Smooth muscle cell of the brain vasculature (primary cell): ENCODE data around the gene DHFR.

Experiments
- DNase-seq: peaks from one replicate; pipeline ENCODE4 v3.0.0-alpha.2; 2012; ENCODE audit warnings: low read depth, low spot score

The DHFR gene

DNA sequence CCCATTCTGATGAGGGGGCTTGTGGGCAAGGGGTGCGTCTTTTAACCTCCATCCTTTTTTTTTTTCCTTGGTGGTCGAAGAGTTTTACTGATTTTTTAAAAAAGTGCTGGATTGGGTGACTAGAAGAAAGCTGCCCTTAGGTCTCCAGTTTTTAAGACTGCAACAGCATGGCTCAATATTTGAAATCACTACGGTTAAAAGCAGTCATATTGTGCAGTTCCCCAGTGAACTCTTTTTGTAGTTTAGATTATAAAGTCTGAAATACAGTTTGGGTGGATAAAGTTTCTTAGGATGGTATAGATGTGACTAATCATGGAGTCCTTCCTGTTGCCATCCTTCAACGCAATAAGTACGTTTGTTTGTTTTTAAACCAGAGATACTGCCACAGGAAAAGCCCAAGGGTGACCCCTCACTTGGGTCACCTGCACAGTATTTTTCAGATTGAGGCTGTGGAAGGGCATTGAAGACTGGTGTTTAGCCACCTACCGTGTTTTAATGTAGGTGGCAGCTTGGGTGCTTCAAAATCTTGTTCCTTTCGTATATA is 520 bp upstream of the DHFR start:
- DNase-seq: no peak

DNA sequence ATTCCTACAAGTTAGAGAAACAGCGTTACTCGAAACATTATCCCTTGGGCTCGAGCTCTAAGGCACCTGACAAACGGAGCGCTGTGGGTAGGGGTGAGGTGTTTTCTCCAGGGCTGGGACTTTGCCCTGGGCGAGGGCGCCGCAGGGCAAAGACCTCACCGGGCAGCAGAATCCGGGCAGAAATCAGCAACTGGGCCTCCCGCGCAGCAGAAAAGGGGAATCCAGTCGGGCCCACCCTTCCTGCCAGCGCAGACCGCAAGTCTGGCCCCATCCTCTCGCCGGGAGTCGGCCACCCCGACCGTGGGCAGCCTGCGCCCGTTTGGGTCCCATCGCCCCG is 761 bp downstream of the DHFR start:
- DNase-seq: no peak

DNA sequence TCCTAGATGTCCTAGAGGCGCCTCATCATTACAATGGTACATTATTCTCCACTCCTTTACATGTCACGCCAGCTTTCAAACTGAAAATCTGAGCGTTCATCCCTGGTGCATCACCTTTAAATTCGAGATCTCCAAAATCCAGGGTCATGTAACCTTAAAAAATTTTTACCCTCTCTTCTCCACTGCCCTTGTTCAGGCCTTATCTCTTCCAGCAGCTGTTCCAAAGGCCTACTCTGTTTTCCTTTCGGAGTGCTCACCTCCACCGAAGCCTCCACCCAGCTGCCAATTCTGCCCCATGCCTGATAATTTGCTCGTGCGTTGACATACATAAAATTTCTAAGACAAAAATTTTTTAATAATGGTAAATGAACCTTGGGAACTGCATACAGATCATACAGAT is 1.3 kb downstream of the DHFR start:
- no peak for DNase-seq

DNA sequence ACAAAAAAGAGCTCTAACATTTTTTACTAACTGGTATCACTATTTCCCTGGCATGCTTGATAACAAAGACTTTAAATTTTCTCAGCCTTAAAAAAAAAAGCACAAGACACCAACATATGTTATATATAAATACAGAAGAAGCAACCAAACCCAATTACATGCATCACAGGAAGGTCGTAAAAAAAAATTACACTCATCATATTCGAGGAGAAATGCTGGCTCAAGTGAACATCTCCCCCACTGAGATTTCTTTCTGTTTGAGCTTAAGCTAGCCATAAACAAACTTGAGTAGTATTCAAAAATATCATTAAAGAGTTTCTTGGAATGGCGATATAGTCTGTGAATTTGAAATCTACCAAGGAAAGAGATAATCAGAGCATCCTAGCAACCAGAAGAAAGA is 7.9 kb downstream of the DHFR start:
- no peak for DNase-seq

DNA sequence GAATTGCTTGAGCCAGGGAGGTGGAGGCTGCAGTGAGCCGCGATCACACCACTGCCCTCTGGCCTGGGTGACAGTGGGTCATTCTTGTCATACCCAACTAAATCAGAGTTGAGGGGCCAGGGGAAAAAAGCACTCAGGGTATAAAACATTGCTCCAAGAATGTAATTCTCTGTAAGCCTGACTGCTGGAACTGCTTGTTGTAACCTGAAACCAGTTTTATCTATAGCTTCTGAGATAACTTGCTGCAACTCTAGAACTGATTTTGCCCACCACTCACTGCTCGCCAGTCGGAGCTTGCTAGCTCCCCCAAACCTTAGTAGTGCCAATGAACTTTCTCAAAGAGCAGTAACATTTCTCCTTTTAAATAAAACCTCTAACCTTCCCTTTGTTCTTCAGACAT is 9.9 kb downstream of the DHFR start:
- DNase-seq: no peak

DNA sequence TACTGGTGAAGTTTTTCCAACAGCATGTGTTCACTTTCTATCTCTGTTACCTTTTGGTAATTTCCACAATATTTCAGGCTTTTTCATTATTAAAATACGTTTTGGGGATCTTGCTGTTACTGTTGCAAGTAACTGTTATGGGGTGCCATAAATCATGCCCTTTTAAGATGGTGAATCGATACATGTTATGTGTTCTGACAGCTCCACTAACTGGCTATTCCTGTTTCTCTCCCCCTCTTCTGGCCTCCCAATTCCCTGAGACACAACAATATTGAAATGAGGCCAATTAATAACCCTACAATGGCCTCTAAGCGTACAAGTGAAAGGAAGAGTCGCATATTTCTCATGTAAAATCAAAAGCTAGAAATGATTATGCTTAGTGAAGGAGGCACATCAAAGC is 13.4 kb downstream of the DHFR start:
- DNase-seq: no peak

DNA sequence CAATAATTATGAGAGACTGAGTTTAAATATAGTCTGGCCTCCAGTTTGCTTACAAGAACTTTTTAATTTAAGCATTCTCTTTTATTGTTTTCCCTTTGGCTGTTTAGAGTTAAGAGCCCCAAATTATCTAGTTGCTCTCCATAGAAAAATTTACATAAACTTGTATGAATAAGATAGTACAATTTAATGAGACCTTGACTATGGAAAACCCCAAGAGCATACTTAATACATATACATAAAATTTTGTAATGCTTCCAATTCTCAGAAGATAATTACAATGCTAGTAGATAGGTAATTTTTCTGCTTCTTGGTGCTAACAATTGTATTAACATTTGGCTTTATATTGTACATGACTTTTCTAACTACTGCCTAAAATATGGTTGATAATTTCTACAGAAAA is 20.6 kb downstream of the DHFR start:
- DNase-seq: no peak

DNA sequence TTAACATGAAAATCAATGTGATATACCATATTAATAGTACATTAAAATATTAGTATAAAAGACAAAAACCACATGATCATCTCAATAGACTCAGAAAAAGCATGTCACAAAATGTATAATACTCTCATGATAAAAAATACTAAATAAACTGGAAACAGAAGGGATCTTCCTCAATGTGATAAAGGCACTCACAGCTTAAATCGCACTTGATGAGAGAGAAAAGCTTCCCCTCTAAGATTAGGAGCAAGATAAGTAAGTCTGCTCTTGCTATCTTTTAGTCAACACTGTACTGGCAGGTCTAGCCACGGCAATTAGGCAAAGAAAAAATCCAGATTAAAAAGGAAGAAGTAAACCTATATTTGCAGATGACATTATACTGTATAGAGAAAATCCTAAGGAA is 22.1 kb downstream of the DHFR start:
- no peak for DNase-seq

DNA sequence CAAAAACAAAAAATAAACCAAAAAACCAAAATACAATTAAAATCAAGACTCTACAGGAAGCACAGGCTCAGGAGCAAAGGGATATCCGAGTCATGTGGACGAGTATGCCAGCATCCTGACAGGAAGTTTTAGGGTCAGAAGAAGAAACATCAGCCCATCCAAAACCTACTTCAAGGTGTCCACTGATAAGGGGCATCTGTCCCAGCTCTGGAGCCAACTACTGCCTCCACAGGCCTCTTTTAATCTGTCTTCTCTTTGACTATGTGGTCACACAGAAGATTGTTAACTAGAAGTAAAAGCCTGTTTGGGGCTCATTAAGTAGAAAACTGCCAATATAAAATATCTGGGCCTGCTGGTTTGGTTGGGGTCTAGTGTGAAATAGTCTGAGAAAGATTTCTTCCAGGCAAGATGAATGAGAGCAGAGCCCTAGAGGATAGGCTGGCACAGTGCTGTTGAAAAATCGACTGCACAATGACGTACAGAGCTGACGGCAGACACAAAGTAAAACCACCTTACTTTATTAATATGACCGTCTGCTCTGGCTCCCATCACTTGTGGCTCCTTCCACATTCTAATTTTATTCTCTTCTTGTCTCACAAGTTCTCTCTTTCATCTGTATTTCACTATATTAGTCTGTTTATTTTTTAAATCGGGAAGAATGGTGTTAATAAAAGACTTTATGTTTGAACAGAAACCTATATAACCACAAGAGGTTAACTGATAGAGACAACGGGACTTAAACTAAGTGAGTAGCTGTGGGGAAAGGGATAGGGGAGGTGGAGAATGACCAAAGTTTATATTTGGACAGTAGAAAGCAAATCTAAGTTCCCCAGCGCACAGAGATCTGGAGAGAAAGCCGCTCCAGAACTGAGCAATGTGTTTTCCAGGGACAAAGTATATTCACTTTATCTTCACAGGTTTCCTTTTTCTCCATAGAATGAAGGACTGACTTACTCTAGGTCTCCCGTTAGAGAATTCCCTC is 23.2 kb downstream of the DHFR start:
- DNase-seq: no peak

DNA sequence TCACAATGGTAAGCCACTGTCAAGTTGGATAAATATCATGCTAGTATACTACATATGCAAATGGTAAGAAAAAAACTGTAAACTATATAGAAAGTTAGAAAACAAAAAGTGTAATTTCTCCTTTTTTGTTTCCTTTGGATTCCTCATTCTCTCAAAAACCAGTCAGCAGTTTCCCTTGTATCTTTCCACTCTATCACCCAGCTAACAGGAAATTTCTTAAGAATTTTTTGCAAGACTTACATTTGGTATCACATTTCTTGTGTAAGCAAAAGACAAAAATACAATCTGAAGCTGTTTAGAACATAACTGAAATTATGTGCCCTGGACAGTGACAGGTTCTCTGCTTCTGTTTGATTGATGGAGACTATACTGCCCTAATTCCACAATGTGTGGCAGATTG is 25.5 kb downstream of the DHFR start:
- DNase-seq: no peak

DNA sequence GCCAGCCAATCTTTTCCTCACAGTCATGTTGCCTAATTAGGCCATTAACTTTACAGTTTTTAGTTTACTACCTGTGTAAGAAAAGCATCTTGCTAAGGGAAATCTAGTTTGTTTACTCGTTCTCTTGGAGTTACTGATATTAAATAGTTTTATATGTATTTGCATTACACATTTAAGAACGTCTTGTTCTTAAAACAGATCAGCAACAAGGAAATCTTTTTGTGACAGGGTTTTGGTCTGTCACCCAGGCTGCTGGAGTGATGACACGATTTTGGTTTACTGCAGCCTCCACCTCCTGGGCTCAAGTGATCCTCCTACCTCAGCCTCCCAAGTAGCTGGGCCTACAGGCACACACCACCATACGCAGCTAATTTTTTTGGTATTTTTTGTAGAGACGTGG is 29.6 kb downstream of the DHFR start:
- DNase-seq: no peak

DNA sequence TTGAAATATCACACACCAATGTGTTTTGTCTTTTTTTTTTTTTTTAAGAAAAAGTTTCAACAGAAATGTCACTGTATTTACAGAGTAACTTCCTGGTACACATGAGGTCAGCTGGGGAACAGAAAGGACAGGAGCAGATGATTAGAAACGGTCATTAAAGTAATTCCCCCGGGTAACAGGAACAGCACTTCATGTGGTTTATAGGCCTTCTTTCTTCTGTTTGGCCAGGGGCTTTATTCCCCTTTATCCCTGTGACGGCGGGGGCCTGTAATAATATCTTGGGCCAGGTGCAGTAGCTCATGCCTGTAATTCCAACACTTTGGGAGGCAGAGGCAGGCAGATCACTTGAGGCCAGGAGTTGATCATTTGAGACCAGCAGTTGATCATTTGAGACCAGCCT is 30.8 kb downstream of the DHFR start:
- DNase-seq: no peak

DNA sequence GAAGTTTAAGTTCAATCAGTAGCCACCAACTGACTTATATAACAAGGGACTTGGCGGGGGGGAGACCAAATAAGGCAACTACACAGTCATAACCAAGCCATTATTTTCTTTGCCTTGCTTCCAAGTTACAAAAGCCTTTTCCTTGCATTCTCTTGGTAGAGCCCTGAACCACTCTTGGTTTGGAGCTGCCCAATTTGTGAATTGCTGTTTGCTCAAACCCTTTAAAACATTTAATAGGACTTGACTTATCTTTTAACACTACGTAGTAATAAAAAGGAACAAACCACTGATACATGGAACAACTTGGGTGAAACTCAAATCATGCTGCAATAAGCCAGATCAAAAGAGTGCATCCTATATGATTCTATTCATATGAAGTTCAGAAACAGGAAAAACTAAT is 32.0 kb downstream of the DHFR start:
- DNase-seq: no peak

DNA sequence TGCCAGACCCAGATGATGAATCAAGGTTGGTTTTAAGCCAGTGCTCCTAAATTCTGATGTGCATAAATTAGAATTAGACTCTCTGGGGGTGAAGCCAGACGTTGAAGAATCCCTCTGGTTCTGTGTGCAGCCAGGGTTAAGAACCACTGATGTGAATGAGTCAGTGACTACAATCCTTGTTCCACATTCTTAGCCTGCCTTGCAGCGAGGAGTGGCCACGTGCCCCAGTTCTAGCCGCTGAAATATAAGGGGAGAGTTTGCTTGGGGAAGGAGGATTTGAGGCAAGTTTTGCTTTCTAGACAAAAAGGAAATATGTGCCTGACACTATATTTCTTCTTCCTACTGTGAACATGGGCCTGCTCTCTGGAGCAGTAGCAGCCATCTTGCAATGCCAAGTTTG is 34.6 kb downstream of the DHFR start:
- no peak for DNase-seq

DNA sequence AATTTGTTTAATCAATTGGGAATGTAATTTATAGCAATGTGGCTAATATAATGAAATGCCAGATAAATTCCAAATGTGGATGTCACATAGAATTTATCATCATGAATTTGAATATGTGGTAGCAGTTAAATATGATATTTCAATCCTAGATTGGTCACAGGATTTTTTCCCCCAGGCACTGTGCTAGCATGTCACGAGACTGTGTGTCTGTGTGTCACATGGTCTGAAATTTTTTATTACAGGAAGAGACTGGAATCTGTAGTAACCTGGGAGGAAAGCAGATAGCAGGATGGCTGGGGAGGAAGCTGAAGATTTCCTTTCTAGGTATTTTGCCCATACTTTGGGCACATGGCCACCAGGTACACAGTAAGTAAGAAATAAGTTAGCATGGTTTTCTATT is 35.7 kb downstream of the DHFR start:
- no peak for DNase-seq

DNA sequence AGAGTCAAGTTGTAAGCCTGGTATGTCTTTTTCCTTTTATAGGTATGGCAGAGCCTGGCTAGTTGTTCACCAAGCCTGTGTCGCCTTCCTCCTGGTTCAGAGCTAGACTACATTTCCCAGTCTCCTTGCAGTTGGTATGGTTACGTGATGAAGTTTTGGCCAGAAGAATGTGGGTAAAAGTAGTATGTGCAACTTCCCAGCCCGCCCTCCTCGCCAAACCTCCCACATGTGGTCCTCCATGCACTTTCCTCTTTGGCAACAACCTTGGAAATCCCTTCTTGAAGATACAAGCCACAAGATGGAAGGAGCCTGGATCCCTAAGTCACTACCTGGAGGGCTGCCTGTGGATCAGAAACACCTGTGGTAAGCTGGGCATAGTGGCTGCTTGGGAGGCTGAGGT is 36.3 kb downstream of the DHFR start:
- DNase-seq: no peak

DNA sequence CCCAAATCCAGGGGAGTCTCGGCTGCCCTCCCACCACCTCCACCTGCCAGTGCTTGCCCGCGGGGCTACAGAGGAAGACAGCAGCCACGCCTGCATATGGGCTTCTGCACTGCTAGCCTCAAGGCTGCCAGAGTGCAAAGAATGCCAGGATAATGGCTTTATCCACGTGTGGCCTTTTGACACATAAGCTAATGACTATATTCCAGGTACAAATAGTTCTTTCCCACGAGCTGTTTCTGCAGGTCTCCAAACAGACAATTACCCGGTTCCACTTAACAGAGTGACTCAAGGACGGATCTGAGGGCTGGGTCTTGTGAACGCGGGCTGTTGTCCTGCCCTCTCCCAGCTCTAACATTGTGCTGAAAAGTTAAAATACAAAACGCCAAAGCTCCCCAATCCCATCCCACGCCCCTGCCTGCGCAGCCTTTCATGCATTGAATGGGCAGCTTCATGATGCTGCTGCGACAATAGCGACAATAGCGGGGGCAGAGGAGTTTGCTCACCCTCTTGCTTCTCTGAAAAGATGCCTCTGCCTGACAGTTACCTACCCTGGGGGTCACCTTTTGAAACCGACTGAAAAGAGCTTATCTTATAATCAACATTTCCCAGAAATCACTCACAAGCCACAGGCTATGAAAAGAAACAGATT is 39.4 kb downstream of the DHFR start:
- DNase-seq: no peak

DNA sequence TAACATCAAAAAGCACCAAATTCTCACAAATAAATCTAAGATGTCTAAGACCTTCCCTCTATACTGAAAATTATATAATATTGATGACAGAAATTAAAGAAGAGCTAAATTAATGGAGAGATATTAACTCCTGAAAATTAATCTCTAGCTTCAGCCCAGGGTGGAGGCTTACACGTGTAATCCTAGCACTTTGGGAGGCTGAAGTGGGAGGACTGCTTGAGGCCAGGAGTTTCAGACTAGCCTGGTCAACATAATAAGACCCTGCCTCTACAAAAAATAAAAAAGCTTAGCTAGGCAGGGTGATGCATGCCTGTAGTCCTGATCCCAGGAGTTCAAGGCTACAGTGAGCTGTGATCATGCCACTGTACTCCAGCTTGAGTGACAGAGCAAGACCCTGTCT is 45.1 kb downstream of the DHFR start:
- DNase-seq: no peak

DNA sequence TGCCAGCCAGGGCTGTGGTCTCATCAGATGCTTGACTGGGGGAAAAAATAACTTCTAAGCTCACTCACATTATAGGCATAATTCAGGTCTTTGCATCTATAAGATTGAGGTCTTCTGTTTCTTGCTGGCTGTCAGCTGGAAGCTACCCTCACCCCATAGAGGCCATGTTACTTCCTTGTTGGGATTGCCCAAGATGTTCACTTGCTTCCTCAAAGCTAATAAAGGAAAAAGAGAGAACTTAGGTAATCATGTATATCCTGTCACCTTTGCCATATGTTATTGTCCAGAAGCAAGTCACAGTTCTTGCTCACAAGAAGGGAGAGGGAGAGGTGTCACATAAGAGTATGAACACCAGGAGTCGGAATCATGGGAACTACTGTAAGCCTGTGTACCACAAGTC is 46.1 kb downstream of the DHFR start:
- DNase-seq: no peak

DNA sequence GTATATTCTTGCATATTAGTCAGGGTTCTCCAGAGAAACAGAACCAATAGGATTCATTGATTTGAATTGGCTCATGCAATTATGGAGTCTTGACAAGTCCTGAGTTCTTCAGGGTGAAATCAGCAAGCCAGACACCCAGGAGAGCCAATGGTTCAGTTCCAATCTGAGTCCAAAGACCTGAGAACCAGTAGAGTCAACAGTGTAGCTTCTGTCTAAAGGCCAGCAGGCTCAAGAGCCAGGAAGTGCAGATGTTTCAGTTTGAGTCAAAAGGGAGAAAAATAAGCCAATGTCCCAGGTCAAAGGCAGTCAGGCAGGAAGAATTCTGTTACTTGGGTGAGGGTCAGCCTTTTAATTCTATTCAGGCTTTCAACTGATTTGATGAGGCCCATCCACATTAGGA is 47.0 kb downstream of the DHFR start:
- no peak for DNase-seq

DNA sequence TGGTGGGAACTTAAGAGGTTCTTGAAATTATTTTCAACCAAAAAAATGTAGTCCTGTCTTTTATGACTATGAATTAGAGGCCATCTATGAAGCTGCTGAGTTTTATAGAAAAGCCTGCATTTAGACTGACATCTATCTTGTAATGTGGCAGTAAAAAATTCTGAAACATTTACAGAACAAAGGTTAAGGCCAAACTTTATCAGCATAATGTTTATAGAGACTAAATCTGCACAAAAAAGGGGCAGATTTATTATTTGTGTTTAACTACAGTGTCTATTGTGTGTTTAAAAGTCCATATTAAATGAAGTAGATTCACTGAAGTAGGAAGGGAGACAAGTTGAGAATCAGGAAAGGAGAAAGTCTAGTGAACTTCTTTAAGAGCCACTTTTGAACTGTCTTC is 47.4 kb downstream of the DHFR start:
- no peak for DNase-seq

DNA sequence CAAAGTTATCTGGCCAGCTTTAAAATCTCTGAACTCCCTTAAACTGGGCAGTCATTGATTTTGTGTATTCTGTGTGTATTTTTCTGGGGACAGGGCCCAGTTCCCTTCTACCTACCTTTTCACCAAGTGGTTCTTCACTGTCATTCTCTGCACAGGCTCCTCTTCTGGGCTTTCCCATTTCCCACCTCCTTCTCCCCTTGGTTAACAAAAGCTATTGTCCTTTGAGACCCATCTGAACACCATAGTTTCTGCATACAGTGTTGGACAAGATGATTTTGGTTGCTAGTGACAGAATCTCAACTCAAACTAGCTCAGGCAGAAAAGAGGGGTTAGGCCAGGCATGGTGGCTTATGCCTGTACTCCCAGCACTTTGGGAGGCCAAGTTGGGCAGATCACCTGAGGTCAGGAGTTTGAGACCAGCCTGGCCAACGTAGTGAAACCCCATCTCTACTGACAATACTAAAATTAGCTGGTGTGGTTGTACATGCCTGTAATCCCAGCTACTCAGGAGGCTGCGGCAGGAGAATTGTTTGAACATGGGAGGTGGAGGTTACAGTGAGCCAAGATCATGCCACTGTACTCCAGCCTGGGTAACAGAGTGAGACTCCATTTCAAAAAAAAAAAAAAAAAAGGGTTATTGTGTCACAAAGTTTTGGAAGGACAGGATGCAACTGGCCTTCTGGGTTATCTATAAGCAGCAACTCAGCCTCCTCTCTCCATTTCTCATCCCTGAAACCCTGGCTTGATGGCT is 53.7 kb downstream of the DHFR start:
- no peak for DNase-seq
